HG03439 (cell line): ENCODE results near the gene SUFU.

Experiments
- ATAC-seq: cut with Tn5 transposase; IDR thresholded peaks from one replicate; pipeline ENCODE4 v1.9.1; 2021; ENCODE audit warnings: mild to moderate bottlenecking, moderate library complexity; ENCODE audit not compliant: unreplicated experiment

Gene SUFU

DNA sequence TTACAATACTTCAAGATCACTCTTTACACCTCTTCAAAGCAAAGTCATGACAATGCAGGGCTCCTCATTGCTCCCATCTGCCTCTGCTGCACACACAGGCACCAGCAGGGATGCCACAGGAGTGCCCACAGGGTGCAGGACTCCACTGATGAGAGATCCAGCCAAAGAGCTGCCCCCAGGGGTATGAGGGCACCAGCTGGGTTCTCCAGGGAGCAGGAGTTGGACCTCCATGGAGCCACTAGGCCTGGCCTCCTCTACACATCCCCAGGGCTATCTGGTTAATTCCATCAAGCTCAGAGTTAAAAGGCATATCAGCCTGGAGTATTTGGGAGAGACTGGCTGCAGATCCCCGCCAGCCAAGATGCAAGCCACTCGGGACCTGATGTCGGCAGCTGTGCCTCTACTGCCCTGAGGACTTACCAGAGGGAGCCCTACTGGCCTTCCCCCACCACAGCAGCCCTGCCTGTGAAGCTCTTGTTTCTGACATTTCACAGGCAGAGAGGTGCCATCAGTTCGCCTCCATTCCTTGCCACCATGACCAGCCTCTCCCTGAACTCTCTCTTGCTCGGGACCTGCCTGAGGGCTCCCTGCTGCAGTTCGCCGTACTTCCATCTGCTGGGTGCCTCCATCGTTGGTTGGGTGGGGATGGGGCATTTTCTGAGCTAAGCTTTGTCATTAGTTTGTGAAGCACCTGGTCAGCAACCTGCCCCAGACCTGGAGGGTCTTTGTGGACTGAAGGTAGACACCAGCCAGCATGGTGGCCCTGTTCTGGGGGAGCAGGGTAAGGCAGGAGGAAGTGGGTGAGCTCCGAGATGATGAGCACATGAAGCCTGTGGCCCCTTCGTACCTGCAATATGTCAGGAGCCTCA lies 128.0 kb downstream of the SUFU start:
- no peak for ATAC-seq

DNA sequence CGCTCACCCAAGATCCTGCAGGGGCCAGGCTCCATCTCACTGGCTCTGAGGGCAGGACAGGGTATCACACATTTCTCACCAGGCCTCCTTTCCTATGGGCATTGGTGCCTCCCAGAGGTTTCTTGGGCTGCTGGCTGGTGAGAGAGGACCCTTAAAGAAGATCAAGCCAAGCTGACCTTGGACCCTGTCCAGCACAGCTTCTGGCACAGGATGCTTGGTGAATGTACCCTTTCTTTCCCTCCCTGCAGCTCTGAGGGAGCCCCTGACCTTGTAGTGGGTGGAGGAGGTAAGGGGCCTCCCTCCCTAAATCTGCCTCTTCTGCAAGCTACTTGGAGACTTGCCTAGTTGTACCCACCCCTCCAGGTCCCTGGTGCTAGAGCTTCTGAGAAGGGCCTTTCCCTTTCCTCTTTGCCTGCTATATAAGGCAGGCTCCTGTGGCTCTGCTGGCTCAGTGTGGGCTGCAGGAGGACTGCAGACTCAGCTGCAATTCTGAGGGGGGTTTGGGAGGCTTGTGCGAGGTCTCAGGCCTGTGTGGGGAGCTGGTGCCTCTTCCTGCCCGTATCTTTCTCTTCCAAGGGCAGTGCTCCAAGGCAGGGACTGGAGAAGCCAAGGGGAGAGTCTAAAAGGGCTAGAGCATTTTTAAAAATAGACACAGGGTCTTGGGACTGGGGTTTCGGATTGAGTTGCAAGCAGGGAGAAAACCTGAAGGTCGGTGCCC lies 128.8 kb downstream of the SUFU start:
- ATAC-seq, result no peak

GRCh38 chr10:102633287-102633686 lies 129.5 kb downstream of the SUFU start:
- no peak for ATAC-seq

- ATAC-seq, result no peak
Observed at GRCh38 chr10:102633848-102634247, 130.1 kb downstream of the SUFU start.

GRCh38 chr10:102634686-102635085 lies 130.9 kb downstream of the SUFU start:
- ATAC-seq, result no peak

DNA sequence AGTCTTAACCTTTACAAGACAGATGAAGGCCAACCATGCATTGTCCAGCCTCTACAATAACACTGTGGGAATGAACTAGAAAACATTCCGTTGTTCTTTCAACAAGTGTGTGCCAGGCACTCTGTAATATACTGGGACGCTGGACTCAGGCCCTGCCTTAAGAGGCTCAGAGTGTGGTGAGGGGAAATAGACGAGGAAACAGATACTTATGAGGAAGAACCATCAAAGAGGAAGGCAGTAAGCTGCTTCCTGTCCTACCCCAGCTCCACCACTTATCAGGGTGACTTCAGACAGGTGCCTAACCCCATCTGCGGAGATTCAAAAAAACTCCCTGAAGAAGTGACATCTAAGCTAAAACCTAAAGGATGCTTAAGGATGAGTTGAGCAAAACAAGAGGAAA lies 131.6 kb downstream of the SUFU start:
- no peak for ATAC-seq

GRCh38 chr10:102639537-102639936 lies 135.8 kb downstream of the SUFU start:
- no peak for ATAC-seq

DNA sequence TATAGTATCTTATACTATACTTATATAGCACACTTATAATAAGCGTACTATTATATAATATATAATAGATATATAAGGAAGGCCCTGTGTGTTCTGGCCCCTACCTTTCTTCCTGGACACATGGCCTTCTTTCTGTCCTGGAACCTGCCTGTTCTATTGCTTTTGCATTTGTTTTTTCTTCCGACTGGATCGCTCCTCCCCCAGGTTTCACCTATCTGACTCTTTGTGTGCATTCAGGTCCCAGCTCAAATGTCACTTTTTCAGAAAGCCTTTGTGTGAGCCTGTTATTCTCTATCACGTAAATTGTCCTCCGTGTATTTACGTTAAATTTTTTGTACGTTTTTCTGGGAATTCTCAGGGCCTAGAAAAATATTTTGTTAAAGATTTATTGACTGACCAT lies 137.6 kb downstream of the SUFU start:
- ATAC-seq, result no peak

DNA sequence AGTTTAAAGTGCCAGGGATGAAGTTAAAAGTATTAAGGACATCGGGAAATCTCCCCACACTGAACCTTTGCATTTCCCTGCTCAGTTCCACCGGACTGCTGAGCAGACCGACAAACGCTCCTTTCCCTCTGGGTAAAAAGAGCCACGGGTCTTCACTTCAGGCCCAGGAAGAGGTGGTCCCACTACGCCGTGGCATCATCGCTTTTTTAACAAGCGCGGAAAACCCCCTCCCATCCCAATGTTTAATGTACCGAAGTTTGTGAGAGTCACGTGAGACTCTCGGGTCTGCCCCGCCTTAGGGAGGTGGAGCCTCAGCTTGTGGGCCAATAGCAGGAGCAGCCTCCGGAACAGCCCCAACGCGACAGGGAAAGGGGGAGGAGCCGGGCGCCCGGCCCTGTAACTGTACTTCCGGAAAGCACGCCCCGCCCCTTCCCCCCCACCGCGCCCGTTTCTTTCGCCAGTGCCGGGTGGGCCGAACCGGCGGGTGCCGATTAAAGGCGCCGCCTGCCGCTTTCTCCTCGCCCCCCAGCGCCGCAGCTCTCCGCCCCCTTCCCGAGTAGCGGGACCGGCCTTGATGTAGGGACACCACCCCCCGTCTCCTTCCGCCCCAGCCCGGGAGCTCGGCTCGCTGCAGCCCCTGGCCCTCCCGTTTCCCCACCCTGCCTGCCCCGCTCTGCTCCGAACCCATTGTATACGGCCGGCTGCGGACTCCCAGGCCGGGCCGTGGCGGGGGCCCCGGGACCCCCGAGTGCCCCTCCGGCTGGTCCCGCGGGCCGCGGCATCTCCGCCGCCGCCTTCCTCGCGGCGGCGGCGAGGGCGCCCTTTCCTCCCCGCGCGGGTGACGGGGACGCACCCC lies 138.3 kb downstream of the SUFU start:
- peak; percentile 57 for ATAC-seq

GRCh38 chr10:102642736-102643335 lies 139.1 kb downstream of the SUFU start:
- ATAC-seq, result no peak

- no peak for ATAC-seq
Observed at GRCh38 chr10:102643336-102644065, 139.7 kb downstream of the SUFU start.

GRCh38 chr10:102644066-102644645 lies 140.4 kb downstream of the SUFU start, which contains the start of gene TRIM8:
Gene TRIM8 (plus strand): TSS chr10:102644479. CDS start chr10:102644618, 139 bp downstream.
- ATAC-seq, result no peak

DNA sequence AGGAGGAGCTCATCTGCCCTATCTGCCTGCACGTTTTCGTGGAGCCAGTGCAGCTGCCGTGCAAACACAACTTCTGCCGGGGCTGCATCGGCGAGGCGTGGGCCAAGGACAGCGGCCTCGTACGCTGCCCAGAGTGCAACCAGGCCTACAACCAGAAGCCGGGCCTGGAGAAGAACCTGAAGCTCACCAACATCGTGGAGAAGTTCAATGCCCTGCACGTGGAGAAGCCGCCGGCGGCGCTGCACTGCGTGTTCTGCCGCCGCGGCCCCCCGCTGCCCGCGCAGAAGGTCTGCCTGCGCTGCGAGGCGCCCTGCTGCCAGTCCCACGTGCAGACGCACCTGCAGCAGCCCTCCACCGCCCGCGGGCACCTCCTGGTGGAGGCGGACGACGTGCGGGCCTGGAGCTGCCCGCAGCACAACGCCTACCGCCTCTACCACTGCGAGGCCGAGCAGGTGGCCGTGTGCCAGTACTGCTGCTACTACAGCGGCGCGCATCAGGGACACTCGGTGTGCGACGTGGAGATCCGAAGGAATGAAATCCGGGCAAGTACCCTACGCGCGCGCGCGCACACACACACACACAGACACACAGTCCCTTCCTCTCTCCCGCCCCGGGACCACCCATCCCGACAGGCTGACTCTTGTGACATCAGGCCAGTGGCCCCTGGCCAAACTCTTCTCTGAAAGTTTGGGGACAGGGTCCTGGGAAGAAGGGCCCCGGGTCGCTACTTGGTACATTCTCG lies 141.0 kb downstream of the SUFU start:
- ATAC-seq, result no peak

DNA sequence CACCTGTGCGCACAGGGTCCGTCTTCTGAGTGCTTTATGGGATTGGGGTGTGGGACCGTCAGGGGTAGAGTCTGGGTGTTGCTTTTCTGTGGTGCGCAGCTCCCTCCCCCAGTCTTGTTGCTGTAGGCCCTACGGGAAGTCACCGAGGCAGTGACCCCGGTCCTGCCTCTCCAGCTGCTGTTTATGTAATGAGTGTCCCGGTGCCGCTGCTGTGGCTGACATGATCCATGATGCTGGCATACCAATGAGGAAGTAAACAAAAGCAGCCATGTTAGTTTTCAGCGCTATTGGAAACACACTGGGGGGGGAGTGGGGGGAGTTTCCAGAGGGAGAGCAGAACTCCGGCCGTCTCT lies 141.6 kb downstream of the SUFU start:
- no peak for ATAC-seq

DNA sequence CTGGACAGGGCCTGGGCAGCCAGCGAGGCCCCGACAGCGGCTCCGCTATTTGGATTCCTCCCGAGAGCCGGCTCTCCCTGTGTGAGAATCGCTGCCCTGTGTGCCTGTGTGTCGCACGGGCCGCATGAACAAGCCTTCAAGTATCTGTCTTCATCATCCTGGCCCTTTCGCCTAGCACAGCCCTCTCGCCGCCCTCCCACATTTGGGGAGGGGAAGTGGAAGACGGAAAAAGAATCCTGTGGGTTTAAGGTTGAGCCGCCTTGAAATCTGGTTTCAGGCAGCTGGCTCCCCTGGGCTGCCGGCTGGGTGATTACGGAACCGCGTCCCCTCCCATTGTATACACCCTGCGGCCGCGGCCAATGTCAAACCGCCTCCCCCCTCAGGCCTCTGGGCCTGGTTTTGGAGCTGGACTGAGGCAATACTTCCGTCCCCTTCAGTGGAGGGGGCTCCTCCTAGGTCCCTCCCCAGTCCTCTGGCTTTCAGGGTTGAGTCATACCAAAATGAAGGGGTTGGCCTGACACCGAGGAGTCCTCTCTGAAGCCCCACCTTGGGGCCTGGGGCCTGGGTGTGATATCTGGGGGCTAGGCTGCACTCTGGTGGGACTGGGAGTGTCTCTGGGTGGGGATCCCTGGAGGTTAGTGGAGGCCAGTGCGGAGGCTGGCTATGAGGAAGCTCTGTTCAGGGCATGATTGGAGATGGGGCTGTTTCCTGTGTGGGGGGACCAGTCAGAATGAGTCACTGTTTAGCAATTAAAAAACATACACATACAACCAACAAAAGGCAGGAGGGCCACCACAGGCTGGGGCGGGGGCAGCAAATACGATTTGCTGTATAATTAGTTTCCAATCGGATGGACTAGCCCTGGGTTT lies 142.2 kb downstream of the SUFU start:
- peak; percentile 27 for ATAC-seq

DNA sequence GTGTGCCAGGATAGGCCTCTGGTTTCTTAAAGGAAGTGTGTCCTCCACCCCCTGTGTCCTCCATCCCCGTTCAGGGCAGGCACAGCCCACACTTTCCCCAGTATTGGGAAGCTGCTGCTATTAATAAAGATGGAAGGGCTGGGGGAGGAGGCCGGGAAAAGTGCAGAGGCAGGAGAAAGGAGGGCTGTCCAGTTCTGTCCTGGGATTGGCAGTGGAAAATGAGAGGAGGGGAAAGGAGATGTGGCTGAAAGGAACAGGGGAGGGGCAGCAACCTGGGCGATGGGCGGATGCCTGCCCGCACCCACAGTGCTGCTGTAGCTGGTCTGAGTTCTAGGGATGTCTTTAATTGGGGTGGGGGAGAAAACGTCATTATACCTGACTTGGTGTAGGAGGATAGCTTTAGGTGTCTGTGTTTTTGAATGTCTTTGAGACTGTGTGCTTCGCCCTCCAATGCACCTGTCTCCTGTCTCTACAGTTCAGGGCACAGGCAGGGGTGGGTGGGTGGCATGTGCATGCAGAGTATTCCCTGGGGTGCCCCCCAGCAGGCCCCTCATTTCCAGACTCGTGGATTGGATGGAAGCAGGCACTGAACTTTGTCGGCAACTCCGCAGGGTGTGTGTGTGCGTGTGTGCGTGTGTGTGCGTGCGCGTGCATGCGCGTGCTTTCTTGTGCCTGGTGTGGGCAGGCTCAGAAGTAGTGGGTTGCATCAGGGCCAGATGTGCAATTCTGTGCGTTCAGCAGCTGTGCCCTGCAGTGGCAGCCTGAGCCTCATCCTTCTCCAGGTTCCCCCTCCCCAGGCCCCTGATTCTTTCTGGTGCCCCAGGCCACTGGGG lies 143.1 kb downstream of the SUFU start:
- ATAC-seq, result no peak
